ENCODE results near the gene GRM8. TPM values are rescaled to one million over a fixed set of nuclear protein-coding genes. Genes with fewer than 3 reads are reported as not detected.
"Not testable (repeated sequence)": the region's sequence is repeated elsewhere in the genome, so short reads cannot be mapped to it uniquely, and the experiment has no call there.

The GRM8 gene
- total RNA-seq, 2 donors from 2014 or later: 0.18 TPM; not detected in 1

DNA sequence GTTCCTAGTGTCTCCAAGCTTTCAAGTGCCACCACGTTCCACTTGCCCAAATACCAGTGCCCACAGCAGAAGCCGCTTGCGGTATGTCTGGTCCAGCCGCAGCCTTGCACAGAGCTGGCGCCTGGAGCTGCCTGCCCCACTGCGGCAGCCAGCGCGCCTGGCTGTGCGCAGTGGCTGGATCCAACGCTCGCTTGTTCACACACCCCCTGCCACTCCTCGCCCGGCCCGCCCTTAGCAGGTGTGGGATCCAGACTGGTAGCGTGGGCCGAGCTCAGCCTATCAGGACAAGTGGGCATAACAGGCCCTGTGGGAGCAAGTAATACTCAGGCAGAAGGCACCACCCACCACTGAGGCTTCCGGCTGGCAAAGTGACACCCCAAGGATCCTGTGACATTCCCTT lies 294.4 kb downstream of the GRM8 start:
- DNase-seq: no peak
- intact Hi-C loops (cut with DNase I): no loop called here
- no peak for ATAC-seq

DNA sequence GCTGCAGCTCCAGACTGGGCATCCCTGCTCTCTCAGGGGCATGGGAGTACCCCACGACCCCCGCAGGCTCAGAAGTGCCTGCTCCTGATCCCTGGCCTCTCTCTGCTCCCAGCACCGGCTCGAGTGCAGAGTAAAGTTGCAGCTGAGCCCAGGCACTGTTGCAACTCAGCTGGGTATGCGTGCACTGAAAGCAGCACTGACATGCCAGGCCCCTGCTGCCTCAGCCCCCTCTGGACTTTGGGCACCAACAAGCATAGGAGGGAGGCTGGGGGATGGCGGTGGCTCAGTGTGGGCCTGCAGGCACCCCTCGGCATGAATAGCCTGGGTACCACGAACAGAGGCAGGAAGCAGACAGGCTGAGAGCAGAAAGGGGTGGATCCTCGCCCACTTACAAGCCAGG lies 295.3 kb downstream of the GRM8 start:
- DNase-seq: no peak
- no peak for ATAC-seq
- intact Hi-C loops (cut with DNase I): no loop called here

GRCh38 chr7:126953461-126953860 lies 299.3 kb downstream of the GRM8 start:
- ATAC-seq (no peak), DNase-seq (no peak)
- intact Hi-C loops (cut with DNase I): no loop called here

GRCh38 chr7:126948664-126949063 lies 304.1 kb downstream of the GRM8 start:
- DNase-seq: no peak
- ATAC-seq: no peak
- intact Hi-C loops (cut with DNase I): no loop called here

DNA sequence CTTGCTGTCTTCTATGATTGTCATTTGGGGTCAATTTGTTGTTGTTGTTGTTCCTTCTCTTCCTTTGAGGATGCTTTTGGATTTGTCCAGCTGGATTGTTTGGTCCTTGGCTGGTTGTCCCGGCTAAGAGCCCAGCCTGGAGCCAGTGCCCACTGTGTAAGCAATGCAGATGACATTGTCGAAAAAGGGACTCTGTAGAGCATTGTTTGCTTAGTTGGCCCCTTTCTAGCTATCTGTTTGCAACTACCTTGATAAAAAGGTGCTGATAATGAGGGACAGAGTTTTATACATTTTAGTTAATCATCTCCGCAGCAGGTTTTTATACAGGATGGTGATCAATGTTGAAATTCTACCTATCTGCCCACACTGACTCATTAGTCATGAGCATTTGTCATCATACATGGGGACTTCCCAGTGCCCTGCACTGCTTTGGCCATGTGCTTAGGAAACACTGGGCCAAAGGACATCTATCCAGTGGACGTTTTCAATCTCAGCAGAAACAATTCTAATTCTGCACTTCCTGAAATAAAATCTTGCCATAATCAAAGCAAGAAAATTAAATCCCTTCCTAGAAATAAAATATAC lies 311.9 kb downstream of the GRM8 start:
- ATAC-seq (no peak), DNase-seq (no peak)
- intact Hi-C loops (cut with DNase I): no loop called here

DNA sequence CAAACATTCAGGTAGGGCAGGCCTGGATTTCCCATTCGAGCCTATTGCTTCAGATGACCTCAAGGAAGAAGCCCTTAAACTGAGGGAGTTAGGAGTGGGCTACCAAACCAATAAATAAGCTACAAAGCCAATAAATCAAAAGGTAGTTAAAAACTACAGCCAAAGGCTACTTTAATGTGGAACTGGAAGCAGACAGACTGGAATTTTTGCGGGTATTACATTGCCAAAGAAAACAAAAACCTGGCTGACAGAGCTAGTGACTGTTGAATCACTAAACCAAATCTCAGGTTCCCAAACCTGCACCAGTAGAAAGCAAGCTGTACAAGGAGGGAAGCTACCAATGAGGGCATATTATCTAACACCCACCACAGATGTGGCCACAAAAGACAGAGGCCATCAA lies 315.6 kb downstream of the GRM8 start:
- intact Hi-C loops (cut with DNase I): no loop called here
- ATAC-seq (peak in 1 of 2 donors; percentile 21), DNase-seq (no peak)

GRCh38 chr7:126931581-126931980 lies 321.2 kb downstream of the GRM8 start:
- DNase-seq (no peak), ATAC-seq (no peak)
- intact Hi-C loops (cut with DNase I): no loop called here

GRCh38 chr7:126930166-126930565 lies 322.6 kb downstream of the GRM8 start:
- intact Hi-C loops (cut with DNase I): no loop called here
- no peak for ATAC-seq
- no peak for DNase-seq

GRCh38 chr7:126924477-126924876 lies 328.3 kb downstream of the GRM8 start:
- intact Hi-C loops (cut with DNase I): no loop called here
- no peak for ATAC-seq
- no peak for DNase-seq

DNA sequence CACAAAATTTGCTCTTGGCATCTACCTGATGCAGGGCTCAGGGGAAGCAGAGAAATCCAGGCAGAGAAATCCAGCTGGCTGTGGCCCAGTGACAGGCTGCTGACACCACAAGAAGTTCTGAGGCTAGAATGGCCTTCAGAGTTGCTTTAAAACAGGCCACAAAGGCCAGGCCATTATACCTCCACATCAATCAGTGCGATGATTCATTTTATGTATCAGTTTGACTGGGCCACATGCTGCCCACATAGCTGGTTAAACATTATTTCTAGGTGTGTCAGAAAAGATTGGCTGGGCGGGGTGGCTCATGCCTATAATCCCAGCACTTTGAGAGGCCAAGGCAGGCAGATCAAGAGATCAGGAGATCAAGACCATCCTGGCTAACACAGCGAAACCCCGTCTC lies 341.1 kb downstream of the GRM8 start:
- intact Hi-C loops (cut with DNase I); DNase-seq; ATAC-seq: not testable (repeated sequence)

DNA sequence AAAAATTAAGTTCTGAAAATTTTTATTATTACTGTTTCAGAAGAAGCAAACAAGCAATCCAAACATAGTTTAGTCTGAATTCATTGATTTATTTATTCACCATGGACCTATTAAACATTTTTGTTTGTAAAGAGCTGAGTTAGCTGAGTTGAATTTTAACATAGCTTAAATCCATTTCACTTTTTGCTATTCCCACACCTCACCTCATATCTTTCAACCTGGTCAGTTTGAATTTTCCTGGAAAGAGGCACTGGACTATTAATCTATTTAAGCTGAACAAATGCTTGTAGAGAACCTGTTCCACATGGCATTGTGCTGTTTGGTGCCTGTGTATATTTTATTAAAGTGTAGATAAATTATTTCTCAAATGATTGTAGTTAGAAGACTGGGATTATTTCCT lies 344.2 kb downstream of the GRM8 start:
- ATAC-seq; intact Hi-C loops (cut with DNase I); DNase-seq: not testable (repeated sequence)

DNA sequence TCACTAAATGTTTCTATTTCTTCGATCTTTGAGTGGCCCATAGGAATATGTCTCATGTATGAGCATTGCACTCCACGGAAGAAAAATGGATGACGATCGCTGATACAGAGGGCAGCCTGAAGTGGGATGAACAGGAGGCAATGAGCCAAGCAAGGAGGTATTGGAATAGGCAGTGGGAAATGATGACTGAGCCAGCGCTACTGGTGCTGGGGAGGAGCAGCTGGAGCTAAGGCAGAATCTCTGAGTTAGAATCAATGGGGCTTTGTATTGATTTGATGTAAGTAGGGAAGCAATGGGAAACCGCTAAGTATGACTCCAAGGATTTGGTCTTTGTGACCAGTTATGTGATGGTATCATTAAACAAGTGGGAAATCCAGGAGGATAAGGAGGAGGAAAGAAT lies 345.1 kb downstream of the GRM8 start:
- ATAC-seq; intact Hi-C loops (cut with DNase I); DNase-seq: not testable (repeated sequence)

DNA sequence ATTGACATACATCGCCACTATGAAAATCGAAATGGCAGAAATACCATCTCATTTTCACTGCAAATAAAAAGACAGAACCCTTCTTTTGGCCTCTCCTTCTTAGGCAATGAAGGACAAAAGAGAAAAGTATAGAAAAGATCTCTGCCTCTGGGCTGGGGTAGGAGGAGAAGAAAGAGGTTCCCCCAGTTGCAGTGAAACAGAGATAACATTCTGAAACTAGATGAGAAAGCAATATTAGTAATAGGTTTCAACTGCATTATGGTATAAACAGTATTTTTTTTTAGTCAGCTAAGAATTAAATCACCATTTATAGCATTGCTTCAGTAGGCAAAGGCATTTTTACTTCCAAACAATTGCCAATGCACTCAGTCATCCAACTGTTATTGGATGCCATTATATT lies 347.5 kb downstream of the GRM8 start:
- DNase-seq; ATAC-seq; intact Hi-C loops (cut with DNase I): not testable (repeated sequence)

DNA sequence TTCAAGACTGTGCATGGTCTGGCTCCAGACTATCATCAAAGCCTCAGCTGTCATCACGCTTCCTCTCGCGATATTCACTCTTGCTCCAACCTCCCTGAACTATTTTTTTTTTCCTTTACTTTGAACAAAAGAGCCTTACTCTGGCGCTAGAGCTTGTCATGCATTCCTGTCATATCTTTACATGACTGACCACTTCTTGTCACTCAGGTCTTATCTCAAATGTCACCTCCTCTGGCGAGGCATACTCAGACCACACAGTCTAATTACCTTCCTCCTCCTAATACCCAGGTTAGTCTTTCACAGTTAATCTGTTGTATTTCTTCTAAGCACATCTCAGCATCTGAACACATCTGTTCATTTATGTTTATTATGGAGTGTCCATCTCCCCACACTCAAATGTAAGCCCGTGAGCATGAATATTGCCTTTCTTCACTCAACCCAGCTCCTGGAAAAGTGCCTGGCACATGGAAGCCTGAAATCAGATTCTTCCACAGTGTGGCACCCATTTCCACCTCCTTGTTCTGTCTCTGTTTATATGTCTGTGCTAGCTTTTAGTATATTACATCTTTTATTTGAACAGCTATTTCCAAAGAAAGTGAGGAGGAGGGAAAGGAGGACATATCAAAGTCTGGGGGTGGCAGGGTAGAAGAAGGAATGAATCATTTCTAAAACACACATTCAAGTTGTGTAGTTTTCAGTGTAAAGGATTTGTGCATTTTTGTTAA lies 351.5 kb downstream of the GRM8 start:
- ATAC-seq; intact Hi-C loops (cut with DNase I); DNase-seq: not testable (repeated sequence)

DNA sequence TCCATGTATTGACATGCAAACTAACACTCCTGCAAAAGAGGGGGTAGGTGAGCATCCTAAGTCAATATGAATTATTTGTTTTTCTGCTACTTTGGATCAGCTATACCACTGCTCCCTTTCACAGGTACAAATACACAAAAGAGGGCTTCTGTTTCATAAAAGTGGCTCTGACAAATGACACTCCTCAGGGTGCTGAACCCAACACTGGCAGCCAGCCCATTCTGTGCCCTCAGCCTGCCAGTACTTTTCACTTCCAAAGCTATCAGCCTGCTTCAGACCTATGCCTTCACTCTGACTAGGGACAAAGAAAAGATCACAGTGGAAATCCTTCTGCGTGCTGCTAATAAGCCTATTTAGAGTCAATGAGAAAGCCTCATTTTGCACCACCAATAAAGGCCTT lies 364.8 kb downstream of the GRM8 start:
- intact Hi-C loops (cut with DNase I); DNase-seq; ATAC-seq: not testable (repeated sequence)

- DNase-seq; ATAC-seq; intact Hi-C loops (cut with DNase I): not testable (repeated sequence)
These were observed 365.2 kb downstream of the GRM8 start for GRCh38 chr7:126887560-126887959.

- DNase-seq; intact Hi-C loops (cut with DNase I); ATAC-seq: not testable (repeated sequence)
These were observed 370.0 kb downstream of the GRM8 start for GRCh38 chr7:126882730-126883129.

DNA sequence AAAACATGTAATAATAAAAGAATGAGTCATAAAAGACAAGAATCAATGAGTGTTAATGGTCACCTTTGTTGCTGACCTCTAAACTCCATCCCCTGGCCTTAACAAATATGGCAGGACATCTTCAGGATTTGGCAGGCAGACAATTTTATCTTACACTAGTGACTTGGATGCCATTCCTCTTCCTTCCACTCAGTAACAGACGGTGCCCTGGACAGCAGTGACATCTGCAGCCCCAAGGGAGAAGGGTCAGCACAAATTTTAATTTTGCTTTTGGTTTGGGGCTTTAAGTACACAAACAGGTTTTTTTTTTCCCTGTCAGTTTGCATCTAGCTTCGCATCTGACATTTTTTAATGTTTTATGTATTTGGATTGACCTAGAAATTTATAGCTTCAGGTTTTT lies 370.8 kb downstream of the GRM8 start:
- intact Hi-C loops (cut with DNase I); ATAC-seq; DNase-seq: not testable (repeated sequence)

DNA sequence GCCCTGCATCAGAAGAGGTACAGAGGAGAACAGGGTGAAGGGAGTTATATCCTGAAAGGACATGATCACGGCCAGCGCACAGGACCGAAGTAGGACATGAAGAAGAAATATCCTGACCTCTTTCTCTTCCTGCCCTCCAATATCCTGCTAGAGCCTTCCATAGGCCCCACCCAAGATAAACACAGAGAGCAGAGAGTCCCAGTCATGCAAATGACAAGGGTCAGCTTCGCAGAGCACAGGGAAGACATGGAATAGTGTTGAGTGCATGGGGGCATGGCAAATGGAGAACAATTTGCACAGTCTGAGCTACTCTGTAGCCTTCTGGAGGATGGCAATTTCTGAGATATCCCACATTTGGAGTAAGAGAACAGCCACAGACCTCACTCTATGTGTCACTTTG lies 371.4 kb downstream of the GRM8 start:
- DNase-seq: no peak
- intact Hi-C loops (cut with DNase I): no loop called here
- no peak for ATAC-seq

- ATAC-seq; intact Hi-C loops (cut with DNase I): not testable (repeated sequence)
These were observed 376.2 kb downstream of the GRM8 start for GRCh38 chr7:126876536-126876935.

More at GRCh38 chr7:126876536-126876935, 376.2 kb downstream of the GRM8 start:
- not testable (repeated sequence) for DNase-seq
